A172 (cell line): ENCODE results near the gene AURKA. TPM values are rescaled to one million over a fixed set of nuclear protein-coding genes. Genes with fewer than 3 reads are reported as not detected.
"Not testable (repeated sequence)": the region's sequence is repeated elsewhere in the genome, so short reads cannot be mapped to it uniquely, and the experiment has no call there.

Experiments
- DNase-seq: peaks from one replicate; pipeline ENCODE4 v3.0.0-alpha.2; 2015; ENCODE audit warnings: low spot score
- total RNA-seq: library from RNA; depleted of rRNA; stranded (reverse); fragments of >200 nt; shearing (Covaris generic); gene quantifications from 2 replicates; pipeline ENCODE4 v1.2.3, GENCODE V29; 2014

Gene AURKA
- total RNA-seq, 1 experiment from 2014 or later = 137 TPM

DNA sequence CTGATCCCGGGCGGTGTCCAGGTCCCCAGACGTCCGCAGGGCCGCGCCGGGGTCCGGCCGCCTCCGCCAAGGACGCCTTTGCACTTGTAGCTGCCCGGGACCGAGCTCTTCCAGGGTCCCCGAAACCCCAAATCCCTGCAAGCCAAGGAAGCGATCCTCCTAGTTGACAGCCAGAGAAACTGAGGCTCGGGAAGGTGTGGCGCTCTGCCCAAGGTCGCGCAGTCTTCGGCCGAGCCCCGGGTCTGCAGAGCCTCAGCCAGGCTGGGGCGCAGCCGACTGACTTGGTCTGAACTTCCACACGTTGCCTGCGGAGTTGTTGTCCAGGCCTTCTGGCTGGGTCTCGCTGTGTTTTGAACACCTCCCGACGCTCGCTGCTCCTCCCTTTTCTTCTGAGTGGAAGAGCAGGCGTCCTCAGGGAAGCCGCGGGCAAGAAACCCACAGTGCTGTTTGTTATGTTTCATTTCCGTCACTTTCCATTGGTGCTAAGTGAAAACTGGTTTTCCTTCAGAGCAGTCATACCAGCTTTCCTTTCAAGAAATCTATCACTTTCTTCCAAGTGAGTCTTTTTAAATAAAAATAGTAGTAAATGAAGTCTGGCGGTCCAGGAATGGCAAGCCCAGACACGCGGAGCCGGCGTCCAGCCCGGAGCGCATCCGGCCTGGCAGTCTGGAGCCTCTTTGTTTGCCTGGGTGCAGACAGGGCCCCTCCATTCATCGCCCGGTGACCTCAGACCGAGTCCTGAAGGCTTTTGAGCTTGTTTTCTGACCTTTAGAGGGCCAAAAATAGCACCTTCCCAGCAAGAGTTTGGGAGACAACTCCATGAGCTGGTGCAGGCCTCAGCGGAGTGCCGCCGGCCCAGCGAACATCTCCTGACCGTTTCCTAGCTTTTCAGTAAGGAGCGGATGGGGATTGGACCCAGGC, 32.5 kb downstream of the AURKA start:
- DNase-seq = peak; percentile 38

DNA sequence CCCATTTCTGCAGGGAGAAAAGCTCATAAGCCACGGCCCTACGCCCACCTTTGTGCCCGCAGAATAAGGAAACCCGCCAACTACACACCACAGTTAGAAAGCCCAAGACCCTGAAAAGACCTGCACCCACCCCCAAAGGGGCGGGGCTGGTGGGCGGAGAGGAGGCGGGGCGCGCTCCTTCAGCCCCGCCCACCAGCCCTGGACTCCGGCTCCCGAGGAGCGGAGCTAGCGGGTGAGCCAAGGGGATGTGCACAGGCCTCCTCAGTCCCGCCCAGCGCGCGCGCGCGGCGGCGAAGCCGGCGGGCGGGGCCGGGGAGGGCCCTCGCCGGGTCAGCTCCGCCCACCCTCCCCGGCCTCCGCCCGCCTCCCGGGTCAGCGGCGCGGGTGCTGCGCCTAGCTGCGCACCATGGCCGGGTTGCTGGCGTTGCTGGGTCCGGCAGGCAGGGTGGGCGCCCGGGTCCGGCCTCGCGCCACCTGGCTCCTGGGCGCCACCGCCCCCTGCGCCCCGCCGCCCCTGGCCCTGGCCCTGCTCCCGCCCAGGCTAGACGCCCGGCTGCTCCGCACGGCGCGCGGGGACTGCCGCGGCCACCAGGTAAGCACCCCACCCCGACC, 33.3 kb downstream of the AURKA start, which contains the start of gene FAM210B:
TSS of gene FAM210B (plus strand) at position 375 of the 612 bp plus-strand sequence. CDS start at position 407, 32 bp downstream.
- DNase-seq = peak; percentile 72

DNA sequence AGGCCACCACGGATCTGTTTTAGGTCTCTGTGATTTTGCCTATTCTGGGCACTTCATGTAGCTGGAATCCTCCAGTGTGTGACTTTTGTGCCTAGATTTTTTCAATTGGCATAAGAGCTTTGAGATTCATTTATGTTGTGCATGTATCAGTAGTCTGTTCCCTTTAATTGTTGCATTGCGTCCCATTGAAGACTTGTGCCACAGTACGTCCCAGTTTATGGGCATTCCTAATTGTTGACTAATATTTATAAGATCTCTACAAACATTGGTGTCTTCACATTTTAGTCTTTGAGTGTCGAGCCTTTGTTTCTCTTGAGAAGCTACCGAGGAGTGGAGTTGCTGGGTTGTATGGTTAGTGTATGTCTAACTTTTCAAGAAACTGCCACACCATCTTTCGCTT, 33.9 kb downstream of the AURKA start:
- DNase-seq = no peak

DNA sequence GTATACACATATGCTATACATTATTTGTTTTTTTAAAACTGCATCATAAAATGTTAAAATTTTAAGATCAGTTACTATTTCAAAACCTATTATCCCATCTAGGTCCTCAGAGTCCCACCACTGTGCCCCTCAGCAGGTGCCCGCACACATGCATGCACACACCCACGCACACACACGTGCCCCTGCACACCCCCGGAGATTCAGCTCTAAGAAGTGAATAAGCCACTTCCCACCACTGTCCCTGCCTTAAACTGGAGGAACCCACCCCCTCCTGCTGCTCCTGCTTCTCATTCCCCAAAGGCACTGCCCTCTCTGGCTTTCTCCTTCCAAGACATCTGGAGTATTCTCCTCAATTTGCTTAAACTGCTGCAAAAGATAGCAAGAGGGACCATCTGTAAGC, 38.7 kb downstream of the AURKA start:
- DNase-seq = no peak

DNA sequence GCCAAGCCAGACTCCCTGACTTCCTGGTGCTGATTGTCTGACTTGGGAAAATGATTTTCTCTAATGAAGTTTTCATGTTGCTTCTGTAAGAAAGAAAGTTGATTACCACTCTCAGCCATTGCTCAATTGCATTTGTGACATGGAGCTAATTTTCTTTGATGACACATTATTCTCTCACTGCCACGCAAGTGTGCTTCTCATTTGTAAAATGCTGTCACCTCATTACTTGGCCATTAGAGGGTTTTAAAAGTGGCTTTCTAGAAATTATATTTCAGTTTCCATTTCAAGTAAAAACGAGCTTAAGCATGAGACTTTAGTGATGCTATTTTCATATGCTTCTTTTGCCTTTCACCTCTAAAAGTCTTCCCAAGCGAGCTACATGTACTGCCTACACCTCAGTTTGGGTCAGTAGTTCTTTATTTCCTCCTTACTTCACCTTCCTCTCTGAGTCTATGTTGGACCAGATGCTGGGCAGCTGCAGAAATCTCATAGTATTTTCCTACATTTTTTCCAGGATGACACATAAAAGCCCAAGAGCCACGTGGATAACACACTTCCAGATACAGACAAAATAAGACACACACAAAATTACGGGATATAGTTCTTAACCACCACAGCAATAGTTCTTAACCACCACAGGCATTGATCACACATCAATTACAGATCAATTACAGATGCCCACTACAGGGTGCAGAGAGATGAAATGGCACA, 39.5 kb downstream of the AURKA start:
- DNase-seq = no peak

DNA sequence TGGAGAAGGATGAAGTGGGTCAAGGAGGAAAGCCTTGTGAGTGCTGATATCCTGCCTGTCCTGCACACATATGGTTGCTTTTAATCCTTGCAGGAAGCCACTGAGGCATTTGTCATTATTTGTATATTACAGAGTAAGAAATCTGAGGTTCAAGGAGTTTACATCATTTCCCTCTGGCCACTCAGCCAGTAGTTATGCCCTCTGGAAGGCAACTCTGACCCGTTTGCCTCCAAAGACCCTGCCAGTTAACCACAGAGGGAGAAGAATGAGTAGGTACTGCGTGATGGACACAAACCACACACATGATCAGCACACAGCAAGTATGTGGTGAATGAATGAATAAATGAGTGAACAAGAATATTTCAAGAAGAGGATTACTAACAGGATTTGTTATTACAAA, 41.2 kb downstream of the AURKA start:
- no peak for DNase-seq

DNA sequence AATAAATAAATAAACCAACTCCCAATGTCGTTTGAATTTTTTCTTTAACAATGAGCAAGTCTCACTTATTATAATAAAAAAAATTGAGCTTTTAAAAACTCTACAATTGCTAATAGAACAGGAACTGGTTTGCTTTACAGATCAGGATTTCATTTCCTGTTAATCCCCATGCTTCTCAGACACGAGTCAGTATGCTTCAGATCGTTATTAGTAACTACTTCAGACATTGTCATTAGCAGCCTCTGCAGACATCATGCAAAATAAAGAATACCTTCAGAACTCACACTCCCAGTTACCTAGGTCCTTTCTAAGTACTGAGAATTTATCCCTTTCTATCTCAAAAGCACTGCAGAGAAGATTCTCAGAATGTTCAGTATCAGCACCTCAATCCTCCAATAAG, 43.3 kb downstream of the AURKA start:
- no peak for DNase-seq

DNA sequence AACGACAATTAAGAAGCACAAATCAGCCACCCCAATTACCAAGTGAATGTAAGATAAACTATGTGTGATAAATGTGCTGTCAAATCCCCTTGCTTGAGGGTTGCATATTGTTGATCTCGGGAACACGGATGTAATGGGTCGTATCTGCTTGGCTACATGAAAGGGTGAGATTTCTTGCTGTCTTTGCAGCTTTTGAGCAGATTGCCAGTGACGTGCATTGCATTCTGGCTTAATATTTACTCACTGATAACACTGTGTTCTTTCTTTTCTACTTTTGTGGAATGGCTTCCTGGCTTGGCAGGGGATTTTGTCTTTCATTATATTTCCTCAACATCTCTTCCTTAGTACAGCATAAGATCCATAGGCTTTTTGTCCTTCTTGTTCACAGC, 43.7 kb downstream of the AURKA start:
- no peak for DNase-seq

DNA sequence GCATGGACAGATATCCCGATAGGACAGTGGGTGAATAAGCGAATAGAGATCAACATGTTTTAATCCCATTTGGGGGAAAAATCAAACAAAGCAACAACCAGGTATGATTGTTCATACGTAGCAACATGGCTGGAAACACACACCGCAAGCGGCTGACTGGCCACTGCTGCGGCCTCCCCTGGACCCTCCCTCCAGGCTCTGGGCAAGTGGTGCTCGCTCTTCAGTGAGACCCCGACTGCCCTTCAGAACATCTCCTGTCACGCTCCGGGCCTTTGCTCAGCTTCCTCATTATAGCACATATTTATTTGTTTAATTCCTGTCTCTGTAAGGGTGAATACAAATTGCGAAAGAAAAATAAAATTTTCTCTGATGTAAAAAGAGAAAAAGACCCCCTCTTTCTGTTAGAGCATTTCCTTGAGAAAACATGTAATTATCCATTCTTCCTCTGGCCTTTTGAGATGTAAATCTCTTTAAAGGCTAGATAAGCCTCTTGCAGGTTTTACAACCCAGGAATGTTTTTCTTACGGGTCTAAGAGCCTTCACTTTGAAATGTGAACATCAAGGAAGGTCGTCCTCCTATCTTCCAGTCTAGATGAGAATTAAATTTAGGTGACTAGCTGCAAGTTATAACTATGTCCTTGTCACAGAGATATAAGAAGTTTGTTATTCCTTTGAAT, 44.2 kb downstream of the AURKA start:
- DNase-seq = no peak

DNA sequence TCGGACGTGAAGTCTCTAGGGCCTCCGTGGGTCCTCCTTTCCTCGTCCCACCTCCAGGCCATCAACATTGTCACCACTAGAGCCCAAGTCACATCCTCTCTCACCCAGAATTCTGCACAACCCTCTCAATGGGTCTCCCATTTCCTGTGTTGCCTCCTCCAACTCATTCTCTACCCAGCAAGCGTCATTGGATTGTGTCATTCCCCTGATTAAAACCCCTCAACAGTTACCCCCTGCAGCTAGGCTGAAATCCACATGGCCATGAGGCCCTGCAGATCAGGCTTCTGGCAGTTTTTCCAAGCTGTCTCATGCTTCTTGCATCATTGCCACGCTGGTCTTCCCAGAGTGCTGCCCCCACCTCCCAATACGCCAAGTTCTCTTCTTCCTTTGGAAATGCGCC, 46.1 kb downstream of the AURKA start:
- no peak for DNase-seq

DNA sequence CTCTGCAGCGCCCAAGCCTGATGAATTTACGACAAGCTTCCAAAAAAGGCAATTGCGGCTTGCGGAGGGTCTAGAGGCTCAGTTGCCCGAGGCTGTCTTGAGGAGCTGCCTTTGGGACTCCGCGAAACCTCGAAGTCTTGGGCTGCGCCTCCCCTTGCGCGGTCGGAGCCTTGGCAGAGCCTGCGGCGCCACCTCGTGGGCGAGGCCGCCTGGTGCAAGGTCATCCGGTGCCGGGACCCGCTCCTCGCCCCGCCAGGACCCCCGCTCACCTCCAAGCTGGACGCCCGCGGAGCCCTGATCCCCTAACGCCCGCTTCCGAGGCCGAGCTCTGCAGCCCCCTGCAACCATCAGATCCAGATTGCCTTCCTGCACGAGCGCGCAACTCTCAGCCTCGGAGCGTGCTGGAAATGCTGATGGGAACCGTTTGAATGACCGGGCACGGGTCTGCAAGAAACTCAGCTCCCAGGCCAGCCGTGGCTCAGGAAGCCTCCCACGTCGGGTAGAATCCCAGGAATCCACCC, 48.1 kb downstream of the AURKA start:
- DNase-seq = no peak

DNA sequence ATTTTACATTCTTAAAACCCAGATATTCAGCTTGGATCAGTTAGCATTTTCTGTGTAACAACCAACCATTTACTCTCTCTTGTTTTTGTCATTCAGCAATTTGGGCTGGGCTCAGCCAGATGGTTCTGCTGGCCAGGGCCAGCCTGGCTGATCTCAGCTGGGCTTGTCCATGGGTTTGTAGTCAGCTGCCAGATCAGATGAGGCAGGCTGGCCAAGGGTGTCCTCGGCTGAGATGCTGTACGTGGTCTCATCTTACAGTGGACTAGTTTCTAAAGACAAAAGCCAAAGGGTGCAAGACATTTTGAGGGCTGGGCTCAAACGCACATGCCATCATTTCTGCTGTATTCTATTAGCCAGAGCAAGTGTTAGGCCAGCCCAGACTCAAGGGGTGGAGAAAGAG, 49.2 kb downstream of the AURKA start:
- no peak for DNase-seq

DNA sequence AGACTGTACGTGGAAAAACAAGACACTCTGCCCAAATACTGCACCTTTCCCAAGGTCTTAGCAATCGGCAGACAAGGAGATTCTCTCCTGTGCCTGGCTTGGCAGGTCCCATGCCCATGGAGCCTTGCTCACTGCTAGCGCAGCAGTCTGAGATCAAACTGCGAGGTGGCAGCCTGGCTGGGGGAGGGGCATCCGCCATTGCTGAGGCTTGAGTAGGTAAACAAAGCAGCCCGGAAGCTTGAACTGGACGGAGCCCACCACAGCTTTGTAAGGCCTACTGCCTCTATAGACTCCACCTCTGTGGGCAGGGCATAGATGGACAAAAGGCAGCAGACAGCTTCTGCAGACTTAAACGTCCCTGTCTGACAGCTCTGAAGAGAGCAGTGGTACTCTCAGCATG, 55.3 kb downstream of the AURKA start:
- not testable (repeated sequence) for DNase-seq

DNA sequence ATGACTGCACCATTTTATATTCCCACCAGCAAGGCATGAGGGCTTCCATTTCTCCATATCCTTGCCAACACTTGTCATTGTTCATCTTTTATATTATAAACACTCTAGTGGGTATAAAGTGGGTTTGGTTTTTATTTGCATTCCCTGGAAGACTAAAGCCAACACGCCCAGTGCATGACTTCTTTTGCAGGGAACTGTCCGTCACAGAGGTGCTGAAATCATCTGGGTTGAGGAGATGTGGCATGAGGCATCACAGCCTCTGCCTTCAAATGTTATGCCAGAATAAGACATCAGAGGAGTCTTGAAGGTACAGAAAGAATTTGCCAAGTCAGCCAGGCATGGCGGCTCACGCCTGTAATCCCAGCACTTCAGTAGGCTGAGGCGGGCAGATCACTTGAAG, 63.2 kb downstream of the AURKA start:
- DNase-seq = peak; percentile 7

DNA sequence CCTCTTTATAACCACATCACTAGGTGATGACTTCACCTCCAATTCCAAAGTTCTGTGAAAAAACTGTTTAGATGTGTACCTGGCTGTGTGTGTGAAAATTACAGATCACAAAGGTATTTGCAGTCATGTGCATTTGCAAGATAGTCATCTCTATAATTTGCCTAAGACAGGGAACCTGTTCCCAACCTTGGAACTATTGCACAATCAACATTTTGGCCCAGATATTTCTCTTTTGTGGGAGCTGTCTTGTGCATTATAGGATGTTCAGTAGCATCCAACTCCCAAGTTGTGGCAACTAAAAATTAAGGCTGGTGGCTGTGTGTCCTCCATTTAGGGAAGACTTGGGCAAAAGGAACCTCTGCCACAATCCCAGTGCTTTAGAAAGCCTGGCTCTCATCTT, 67.2 kb downstream of the AURKA start:
- no peak for DNase-seq

DNA sequence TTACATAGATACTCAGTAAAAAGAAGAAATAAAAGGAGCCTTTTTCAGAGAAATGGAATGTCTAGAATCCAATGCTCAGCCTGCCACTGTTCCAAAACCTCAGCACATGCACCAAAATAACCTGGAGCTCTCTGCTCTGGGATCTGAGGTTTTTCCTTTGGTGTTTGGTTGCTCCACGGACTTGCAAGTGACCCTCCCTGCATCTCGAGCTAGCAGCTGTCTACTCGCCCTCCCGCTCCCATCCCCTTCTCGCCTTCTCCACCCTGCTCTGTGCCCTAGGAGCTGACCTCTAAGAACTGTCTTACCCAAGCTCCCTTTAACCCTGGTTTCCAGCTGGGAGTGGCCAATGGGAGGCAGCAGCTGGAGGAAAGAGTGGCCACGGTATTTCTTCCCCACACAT, 68.4 kb downstream of the AURKA start:
- no peak for DNase-seq

DNA sequence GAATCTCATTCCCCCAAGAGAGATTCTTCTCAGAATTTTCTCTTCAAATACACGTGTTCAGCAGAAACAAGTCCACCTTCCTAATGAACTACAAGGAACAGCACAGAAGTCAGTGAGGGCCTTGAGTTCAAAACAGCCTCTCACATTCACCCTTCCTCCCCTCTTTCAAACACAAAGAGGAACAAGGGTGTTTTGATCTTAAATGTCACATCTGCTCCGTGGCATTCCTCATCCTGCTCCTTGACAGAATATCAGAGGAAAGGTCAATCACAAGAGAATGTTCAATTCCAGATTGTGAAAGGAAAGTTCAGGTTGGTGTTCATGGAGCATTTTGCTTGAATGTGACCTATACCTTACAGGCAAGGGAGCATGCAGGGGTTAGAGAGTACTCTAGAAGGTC, 68.8 kb downstream of the AURKA start:
- DNase-seq = no peak

DNA sequence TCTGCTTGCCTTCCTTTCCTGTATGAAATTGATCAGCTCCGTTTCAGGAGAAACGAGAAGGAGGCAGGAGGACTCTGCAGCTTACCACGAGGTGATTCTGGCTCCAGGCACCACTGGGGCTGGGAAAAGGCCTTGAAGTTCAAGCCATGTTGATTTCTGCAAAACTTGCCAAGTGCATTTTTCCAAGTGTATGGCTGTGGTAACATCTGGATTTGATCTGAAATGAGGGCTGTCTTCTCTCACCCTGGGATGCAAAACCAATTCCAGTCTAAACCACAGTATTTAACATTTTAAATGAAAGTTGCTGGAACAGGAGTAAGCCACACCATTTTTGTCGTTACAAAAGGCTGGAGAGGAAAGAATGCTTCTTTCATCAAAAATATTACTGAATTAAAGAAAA, 69.3 kb downstream of the AURKA start:
- no peak for DNase-seq
